Camera-type eye (tissue), 1 donor: ENCODE data around the gene C11orf65. TPM values are rescaled to one million over a fixed set of nuclear protein-coding genes. Genes with fewer than 3 reads are reported as not detected.

Source experiments
- total RNA-seq: library from RNA; depleted of rRNA; stranded (reverse); fragments of >200 nt; gene quantifications from one replicate; pipeline ENCODE4 v1.2.3, GENCODE V29; 2014

The C11orf65 gene, protein sequence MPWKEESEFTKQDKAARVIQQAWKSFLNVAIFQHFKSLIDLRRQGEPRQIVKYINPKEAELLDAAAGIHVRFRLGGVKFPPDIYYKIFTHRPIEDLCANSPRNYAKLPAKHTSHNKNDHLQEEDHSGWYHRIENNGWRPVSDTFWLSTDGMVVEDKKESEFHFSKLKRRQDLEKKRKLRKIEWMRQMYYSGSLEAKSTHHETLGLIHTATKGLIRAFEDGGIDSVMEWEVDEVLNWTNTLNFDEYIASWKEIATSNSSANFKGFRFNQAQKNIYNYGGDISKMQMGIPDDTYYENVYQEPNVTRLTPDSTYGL
- total RNA-seq: 4.2 TPM

DNA sequence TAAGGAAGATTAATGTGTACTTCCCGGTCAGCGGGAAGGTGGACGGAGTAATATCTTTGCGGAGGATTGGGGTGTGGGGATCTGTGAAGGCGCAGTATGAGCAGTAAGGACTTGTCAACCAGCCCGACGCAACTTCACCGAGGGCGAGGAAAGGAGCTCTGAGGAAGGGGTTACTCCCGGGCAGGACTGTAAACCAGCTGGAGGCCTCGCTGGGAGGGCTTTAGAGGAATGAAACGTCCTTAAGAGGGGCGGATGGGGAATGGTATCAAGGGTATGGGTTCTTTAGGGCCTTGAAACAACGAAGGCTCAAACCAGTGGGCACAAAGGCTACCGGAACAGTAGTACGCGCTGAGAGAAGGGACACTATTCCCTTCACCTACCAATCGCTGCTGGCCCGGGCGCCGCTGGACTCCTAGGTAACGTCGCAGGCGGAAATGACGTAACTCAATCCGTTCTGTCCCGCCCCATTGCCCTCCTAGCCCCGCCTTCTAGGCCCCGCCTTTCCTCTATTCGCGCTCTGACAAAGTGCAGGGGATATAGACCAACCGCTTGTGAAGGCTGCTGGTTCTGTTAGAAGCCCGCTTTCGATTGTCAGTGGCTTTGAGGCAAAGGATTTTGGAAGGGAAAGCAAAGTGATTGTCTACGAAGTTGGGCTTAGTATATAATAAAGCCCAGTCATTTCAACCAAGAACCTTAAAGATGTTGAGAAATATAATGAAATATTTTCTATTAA lies at the start of gene C11orf65:
Gene C11orf65 (minus strand): TSS at position 439 of the 733 bp plus-strand sequence. CDS start 5,970 bp downstream, outside the sequence.

GRCh38 chr11:108498046-108498815 lies 30.9 kb upstream of the C11orf65 start, which contains the start of gene POGLUT3:
TSS of gene POGLUT3 (minus strand) at chr11:108498384. CDS start at chr11:108498366, 18 bp downstream.

Other genes starting within 250 kb of the C11orf65 start
- gene NPAT, start 244.9 kb downstream of the C11orf65 start, total RNA-seq: 35.0 TPM
- gene ATM, start 244.5 kb downstream of the C11orf65 start, total RNA-seq: 189 TPM
- 45.1 TPM for gene POGLUT3, start 30.9 kb upstream of the C11orf65 start, total RNA-seq
- 10.3 TPM for gene EXPH5, start 126.2 kb upstream of the C11orf65 start, total RNA-seq
- gene DDX10, start 197.5 kb upstream of the C11orf65 start, total RNA-seq: 38.6 TPM